C1 segment of cervical spinal cord (tissue), 14 donors: ENCODE results near the gene MDFI.

ENCODE experiments used
- DNase-seq, 14 donors: peaks; one replicate each; lab custom pipeline; 2025; lab: John Stamatoyannopoulos, UW

MDFI gene

DNA sequence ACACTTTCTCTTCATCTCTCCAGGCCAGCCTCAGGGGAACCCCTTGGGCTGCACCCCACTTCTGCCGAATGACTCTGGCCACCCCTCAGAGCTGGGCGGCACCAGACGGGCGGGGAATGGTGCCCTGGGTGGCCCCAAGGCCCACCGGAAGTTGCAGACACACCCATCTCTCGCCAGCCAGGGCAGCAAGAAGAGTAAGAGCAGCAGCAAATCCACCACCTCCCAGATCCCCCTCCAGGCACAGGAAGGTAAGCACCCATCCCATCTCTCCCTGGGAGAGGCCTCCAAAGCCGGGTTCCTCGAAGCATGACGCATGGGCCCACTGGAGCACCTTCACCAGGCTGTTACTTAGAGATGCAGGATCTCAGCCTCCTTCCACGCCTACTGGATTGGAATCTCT is 11.3 kb downstream of the MDFI start:
- DNase-seq = no peak

DNA sequence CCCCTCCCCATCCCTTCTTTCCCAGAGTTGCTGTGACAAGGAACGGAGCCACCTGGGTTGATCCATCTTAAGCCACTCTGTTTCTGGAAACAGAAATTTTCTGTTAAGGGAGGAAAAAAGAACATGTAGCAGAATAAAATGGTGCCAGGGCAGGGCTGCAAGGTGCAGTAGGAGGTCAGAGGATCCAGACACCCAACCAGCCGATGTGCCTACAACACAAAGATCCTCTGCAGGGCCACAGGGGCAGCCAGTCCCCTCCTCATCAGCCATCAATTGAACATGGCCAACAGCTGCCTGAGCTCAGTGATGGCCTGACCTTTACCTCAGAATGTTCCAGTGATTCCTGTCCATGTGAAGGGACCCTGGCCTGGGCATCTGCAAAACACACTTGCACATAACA is 11.9 kb downstream of the MDFI start:
- no peak for DNase-seq

DNA sequence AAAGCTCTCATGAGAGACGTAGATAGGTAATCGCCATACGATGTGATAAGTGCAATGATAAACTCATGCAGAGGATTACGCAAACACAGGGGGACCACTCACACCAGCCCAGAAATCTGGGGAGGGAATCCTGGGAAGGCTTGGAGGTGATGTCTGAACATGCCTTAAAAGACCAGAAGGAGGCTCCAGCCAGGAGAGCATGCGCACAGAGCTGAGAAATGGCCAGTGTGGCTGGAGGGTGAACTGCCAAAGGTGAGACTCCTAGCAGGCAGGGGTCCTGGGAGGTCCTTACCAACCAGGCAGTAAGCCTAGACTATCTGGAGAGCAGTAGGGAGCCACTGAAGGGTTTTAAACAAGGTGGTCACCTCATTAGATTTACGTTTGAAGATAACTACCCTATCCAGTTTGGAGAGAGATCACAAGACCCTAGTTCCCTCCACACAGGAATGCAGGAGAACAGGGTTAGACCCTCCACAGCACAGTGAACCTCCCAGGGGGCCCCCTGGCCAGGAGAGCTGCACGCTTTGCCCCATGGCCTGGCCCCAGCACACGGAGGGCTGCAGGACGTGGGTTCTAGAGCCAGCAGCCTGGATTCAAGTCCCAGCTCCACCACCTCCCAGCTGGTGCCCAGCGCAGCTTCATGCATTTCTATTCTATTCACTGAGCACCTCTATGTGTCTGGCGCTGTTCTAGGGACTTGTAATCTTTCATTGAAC is 13.1 kb downstream of the MDFI start:
- DNase-seq = no peak

DNA sequence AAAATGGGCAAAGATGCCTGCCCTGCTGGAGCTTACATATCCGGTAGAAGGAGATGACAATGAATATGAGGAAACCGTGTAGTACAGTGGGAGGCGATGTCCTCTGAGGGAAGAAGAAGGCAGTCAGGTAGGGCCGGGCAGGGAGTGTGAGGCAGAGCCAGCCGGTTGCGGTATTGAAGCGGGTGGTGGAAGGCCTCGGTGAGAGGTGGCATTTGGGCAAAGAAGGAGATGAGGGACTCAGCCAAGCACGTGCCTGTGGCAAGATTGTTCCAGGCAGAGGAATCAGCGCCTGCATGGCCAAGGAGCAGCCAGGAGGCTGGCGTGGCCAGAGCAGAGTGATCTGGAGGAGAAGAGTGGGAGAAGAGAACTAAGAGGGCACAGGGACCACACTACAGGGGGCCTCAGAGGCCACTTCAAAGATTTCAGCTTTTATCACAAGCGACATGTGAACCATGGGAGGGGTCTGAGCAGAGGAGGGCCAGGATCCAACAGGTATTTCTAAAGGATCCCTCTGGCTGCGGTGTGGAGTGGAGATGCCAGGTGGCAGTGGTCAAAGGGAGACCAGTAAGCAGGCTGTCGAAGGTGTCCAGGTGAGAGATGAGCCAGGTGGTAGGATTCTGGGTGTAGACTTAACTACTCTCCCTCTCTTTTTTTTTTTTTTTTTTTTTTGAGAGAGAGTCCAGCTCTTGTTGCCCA is 13.8 kb downstream of the MDFI start:
- no peak for DNase-seq

DNA sequence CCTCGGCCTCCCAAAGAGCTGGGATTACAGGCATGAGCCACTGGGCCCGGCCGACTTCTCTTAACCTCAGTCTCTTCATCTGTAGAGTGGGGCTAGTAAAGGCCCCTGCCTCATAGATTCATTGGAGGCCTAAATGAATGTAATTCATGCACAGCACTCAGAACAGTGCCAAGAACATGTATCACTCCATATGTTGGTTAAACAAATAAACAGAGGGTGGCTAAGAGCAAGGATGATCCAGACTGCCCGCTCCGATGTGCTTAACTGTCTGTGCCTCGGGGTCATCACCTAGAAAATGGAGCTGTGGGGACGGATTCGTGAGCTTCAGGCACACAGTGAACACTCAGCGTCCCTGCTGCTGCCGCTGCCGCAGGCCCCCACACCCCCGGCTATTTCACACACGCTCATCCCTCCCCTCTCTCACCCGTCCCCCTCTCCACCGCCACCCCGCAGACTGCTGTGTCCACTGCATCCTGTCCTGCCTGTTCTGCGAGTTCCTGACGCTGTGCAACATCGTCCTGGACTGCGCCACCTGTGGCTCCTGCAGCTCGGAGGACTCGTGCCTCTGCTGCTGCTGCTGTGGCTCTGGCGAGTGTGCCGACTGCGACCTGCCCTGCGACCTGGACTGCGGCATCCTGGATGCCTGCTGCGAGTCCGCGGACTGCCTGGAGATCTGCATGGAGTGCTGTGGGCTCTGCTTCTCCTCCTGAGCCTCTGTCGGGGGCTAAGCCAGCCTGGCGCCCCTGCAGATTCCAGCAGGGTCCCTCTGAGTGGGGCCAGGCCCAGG is 14.8 kb downstream of the MDFI start:
- no peak for DNase-seq

DNA sequence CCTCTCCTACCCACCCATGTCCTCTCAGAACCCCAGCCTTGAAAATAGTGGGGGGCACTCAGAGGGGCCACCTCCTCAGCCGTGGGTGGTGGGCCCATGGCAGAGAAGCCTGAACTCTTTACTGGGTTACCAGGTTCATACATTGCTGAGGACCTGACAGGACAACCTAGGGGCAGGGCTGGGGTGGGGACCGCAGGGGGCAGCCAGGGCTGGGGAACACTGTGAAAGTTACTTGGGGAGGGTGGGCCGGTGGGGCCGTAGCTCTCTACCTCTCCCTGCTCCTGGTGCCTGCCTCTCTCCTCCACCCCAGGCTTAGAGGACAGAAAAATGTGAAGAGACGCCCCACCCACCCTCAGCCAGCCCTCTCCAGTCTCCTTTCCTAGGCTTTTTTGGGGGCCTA is 15.4 kb downstream of the MDFI start:
- no peak for DNase-seq

DNA sequence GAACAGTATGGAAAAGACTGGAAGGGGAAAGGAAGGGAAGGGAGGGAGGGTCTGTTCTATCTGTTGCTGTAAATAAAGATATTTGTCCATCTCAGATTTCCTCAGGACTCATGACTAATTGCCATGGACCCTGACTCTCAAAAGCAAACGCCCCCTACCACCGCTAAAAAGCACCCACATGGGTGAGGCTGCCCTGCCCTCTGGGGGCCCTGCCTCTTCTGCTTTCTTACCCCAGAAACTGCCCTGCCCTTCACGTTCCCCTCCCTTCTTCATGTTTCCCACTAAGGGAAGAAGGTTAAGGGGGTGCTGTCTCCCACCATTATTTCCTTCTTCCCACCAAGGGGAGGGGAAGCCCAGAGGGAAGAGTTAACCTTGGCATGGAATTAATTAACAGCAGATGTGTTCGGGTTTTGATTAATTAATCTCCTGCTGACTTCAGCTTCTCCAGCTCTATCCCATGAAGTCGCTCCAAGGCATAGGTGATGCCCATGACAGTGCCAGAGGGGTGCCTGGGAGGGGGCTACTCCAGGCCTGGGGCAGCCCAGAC is 16.0 kb downstream of the MDFI start:
- DNase-seq = no peak

DNA sequence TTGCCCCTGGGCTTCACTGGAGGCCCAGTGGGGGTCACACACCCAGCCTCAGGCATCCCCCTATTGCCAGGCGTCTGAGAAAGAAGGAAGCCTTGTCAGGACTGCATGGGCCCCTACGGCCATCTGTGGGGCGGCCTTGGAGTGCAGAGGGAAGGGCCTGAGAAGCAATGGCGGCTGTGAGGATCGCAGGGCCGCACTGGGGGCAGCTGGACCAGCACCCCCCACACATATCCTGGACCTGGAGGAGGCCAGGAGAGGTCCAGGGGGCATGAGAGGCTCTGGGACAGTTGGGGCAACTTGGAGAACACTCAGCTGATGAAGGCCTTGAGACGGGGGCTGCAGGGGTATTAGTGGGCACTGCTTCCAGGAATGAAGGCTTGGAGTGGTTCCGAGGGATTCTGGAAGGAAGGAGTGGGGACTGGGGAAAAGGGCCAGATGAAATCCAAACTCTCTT is 16.5 kb downstream of the MDFI start:
- DNase-seq = no peak

DNA sequence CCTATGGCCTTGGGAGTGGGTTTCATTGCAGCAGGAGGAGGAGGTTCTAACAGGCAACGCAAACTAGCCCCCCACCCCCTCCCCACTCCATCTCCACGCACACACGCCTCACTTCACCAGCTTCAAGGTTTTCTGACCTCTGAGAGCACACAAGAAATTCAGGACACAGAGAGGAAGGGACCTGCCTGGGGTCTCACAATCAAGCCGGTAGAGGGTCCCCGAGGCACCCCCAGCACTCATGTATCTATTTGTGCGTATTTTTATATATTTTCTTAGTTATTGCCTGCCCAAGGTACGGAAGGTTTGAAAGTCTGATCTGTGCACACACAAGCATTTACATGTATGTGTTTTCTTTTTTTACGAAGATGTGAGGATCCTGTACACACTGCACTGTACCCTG is 16.9 kb downstream of the MDFI start:
- DNase-seq = no peak

DNA sequence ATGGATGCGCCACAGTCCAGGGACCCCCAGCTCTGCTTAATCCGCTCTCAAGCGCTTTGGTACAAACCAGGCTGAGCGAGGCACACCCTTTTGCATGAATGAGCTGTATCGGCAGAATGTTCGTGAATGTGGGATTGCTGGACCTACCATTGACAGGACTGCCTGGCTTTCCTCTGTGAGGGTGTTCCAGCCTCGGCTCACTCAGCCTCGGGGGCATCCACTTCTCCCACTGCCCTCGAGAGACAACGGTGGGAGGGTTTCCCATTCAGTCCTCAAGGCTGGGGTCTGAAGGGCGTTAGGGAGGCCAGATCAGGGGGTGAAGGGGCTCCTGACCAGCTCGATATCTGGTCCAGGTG is 17.4 kb downstream of the MDFI start:
- DNase-seq = no peak

DNA sequence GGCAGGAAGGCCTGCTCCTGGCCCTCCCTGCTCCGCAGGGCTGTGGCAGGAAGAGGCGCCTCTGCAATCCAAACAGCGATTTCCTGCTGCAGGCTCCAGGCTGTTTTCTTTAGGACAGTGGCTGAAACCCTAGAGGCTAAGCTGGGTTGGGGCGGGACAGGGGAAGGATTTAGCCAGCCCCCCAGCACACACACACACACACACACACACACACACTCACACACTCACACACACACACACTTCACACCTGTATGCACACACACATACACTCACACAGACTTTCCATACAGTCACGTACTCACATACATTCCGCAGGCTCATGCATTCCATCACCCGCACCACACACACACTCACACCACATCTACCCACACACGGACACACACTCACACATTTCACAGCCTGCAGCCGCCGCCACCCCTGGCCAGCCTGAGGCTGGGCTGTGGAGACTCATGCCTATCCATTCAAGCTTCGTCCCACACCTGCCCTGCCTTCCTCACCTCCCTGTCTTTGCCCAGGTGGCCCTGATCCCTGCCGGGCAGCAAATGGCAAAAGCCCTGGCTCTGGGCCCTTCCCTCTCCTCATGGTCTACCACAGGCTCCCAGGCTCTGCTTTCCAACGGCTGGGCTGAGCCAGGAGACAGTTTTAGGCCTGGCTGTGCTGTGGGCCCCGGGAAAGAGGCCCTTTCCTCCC is 17.9 kb downstream of the MDFI start:
- peak in 1 of 14 donors; percentile 52 for DNase-seq

DNA sequence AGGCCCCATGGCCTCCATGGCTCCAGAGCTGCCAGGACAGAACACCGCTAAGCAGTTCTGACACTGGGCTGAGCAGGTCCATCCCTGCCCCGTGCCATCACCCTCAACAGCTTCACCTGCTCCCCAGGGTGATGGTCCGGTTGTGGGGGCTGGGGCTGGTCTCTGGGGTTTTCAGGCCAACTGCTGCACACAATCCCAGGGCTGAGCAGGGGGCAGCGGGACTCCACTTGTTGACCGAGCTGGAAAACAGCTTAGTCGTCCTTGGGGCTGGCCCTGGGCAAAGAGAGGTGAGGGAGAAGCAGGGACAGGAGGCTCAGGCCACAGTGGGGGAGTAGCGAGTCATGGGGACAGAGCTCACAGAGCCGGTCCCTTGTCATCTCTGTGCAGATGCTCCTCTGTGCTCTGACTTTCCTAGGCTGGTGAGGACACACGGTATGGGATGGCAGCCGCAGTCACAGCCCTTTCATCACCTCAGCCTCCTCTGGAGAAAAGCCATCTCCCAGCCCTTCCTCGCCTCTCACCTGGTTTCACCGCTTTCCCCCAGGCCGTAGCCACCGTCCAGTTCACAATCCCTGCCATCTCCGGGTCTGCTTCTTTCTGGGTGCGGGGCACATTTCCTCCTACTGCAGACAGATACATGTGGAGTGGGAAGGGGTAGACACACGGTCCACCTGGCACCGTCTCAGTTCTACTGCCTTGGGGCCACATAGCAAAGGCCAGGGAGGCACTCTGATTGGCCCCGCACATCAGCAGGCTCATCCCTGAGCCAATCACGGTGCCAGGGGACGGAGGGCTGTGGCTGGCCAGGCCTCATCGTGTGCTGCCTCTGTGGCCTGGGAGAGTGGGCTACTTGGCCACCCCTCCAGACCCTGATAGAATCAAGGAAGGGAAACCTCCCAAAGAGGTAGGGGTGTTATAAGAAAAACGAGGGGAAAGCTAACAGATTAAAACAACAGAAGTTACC is 19.1 kb downstream of the MDFI start:
- DNase-seq = no peak

DNA sequence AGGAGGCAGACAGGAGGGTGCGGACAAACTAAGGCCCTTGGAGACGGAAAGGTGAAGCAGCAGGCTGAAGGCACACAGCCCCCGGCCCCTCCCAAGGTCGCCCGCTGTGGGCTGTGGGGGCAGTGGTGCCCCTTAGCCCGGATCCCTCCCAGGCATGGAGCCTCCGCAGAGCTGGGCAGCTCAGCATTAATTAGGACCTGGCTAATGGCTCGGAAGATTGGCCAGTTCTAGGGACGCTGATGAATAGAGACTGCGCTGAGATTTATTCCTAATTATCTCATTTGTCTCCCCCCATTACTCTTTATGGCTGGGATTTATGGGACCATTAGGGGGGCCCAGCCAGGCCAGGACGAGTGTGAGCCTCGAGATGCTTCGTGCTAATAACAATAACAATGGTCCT is 20.4 kb downstream of the MDFI start:
- no peak for DNase-seq

DNA sequence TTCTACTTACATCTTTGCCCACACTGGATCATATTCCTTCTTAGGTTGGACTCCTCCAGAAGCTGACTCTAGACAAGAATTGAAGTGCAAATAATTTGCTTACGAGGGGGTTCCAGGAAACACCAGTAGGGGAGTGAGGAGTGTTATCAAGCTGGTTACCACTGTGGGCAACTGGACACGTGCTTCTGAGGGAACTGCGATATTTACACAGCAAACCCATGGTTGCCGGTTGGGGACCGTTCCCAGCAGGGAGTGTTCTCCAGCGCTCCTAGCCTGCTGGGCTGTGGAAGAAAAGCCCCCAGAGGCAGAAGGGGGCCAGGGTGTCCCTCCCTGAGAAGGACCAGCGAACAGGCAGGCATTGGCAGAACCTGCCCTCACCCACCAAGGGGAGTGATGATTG is 21.7 kb downstream of the MDFI start:
- no peak for DNase-seq

DNA sequence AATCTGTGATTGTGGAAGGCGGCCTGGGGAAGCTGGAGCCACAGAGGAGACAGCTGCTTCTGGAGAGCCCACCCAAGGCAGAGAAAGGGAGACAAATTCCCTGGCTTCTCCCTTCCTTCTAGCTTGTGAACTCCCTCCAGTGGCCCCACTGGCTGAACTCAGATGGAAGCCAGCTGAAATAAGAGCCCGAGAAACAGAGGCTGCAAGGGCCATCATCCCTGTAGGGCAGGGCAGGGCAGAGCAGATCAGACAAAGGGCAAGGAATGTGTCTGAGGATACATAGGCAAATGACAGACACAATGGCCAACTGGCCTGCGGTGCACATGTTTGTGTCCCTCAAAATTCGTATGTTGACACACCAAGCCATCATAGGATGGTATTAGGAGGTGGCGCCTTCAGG is 25.3 kb downstream of the MDFI start:
- DNase-seq = no peak

DNA sequence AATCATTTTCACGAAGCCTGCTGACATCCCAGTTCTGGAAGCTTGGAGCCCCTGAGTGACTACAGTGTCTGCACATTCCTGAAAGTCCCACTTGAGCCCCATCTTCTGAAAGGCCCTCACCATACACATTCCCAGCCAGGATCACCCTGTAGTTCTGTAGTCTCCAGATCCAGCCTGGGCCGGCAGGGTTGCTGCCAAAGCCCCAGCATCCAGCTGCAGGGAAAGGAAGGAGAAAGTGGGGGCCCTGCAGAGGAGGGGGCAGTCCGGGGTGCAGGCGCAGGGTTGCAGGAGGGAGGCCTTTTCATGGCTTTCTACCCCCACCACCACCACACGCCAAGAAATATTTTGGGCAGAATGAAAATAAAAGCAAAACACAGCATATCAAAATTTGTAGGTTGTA is 26.0 kb downstream of the MDFI start:
- DNase-seq = no peak

DNA sequence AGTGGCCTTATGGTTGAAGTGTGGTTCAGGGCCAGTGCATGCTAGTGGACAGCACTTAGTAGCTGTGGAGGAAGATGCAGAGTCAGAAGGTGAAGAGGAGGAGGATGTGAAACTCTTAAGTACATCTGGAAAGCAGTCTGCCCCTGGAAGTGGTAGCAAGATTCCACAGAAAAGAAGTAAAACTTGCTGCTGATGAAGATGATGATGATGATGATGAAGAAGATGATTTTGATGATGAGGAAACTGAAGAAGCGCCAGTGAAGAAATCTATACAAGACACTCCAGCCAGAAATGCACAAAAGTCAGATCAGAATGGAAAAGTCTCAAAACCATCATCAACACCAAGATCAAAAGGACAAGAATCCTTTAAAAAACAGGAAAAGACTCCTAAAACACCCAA is 28.9 kb downstream of the MDFI start:
- DNase-seq = no peak

DNA sequence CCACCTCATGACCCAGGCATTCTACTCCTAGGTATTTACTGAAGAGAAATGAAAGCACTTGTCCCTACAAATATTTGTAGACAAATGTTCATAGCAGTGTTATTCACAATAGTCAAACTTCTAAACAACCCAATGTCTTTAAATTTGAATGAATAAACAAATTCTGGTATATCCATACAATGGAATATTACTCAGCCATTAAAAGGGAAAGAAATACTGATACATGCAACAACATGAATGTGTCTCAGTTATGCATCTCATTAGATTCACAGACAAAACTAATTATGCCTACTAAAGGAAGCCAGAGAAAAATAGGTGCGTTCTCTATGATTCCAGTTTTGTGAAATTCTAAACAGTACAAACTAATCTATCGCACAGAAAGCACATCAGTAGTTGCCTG is 30.7 kb downstream of the MDFI start:
- DNase-seq = no peak

DNA sequence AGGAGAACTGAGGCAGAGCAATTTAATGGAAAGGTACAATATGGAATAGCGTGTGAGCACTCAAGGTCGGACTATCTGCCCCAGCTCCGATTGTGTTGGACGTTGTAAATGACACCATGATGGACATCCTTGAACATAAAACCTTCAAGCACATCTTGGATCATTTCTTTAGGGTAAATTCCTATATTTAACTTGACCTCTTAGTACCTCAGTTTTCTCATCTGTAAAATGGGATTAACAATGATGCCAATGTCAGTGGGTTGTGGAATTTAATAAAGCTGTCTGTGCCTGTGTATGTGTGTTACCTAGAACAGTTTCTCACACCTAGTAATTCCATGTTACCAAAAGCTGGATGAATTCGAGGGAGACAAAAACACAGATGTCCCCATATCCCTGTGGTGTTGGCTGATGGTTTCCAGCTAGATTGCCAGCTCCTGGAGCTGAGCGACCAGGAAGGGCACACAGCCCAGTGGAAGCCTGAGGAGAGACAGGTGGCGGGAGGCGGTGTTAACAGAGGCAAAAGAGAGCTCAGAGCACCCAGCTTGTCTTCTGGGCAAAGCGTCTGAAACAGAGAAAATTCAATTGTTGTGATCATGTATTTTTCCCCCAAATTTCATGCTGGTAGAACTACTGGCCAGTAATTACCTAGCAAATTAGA is 32.6 kb downstream of the MDFI start:
- peak in 1 of 14 donors; percentile 88 for DNase-seq

DNA sequence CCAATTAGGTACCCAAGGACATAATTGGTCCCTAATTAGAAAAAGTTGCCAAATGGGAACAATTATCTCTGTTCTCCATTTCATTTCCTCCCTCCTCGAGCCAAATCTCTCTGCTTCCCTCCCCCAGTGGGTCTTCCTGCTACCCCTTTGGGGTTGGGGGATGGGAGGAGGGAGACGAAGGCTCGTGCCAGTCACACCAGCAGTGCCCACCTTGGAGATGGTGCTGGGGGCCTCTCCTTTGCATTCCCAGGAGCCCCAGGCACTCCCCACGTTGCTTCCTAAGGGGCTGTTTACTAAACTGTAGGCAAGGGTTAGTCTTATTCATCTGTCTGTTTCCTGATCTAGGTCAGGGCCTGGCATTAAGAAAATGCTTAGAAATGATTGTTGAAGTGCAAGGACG is 33.1 kb downstream of the MDFI start:
- no peak for DNase-seq
